LHCN-M2 (cell line): ENCODE results near the gene PLEKHO2. TPM values are rescaled to one million over a fixed set of nuclear protein-coding genes. Genes with fewer than 3 reads are reported as not detected.

ENCODE experiments used
- DNase-seq: peaks from one replicate; pipeline ENCODE4 v3.0.0-alpha.2; 2012; ENCODE audit warnings: low read depth
- total RNA-seq: library from RNA; depleted of rRNA; stranded (reverse); fragments of >200 nt; gene quantifications from 2 replicates; pipeline ENCODE4 v1.2.3, GENCODE V29; 2014

Gene PLEKHO2
- total RNA-seq, 1 experiment from 2014 or later: 33.8 TPM

DNA sequence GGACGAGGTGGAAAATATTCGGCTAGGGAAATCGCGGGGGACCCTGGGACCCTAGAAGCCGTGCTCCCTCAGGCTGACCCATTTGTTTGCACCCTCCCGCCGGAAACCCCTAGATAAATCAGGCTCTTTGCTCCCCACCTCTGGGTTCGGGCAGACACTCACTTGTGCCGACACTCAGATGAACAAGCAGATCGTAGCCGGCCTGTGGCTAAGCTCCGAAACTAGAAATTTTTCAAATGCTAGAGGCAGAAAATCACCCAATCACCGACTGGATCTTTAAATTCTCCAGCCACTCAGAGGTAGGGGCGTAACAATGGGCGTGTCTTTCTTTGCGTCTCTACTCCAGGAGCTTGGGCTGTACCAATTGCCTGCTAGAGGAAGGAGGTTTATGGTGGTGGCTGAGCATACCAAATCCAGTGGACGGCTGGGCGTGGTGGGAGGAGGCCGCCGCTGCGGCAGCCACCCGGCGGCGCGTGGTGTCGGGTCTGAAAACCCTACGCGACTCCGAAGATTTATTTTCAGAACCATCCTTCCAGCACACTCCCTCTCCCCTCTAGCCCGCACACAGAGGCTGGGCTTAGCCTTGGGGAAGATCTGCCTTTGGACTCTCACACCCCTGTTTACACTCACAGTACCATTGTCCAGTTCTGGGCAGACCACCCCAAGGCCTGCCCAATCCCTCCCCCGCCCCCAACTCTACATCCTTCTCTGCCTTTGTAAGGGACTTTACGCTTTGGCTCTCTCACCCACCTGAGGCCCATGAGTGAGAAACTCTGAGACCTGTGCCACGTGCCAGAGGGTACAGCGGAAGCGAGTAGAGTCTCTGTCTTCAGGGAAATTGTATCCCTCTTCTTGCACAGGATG lies 16.1 kb upstream of the PLEKHO2 start, which contains the start of gene PIF1:
Gene PIF1 (minus strand): TSS at position 217 of the 864 bp plus-strand sequence. CDS start 1,312 bp downstream, outside the sequence.
- peak; percentile 99 for DNase-seq

DNA sequence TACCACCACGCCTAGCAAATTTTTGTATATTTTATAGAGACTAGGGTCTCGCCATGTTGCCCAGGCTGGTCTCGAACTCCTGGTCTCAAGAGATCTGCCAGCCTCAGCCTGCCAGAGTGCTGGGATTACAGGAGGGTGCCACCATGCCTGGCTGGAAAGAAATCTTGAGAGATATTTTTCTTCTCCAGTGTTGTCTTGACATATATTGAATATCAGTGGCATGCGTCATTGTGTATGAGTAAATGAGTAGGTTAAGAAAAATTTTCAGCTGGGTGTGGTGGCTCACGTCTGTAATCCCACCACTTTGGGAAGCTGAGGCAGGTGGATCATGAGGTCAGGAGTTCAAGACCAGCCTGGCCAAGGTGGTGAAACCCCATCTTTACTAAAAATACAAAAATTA lies 12.7 kb upstream of the PLEKHO2 start:
- DNase-seq: no peak

GRCh38 chr15:64833690-64834089 lies 8.0 kb upstream of the PLEKHO2 start:
- DNase-seq: no peak

DNA sequence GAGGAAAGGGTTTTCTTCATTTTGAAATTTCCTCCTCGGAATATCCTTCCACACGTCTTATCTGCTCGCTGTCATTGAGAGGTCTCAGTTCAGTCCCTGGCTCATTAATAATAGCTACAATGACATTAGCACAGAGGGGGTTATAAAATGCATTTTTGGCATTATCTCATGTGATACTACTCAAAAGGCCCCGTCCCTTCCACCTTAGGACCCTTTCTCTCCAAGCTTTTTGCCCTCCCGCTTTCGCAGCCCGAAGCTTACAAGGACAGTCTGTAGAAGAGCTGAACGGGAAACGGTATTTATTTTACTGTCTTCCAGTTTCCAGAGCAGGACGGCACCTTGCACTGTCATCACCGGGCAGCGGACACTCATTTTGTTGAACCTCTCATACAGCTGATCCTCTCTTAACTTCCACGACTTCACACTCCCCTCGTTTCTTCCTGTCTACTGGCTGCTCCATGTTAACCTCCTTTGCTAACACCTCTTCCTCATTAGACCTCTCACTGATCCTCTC lies 5.6 kb upstream of the PLEKHO2 start:
- DNase-seq: no peak

- DNase-seq: no peak
Measured at GRCh38 chr15:64837502-64837901, 4.2 kb upstream of the PLEKHO2 start.

GRCh38 chr15:64841060-64841343 lies 713 bp upstream of the PLEKHO2 start:
- DNase-seq: no peak

GRCh38 chr15:64842096-64842939 lies 603 bp downstream of the PLEKHO2 start:
- peak; percentile 55 for DNase-seq

DNA sequence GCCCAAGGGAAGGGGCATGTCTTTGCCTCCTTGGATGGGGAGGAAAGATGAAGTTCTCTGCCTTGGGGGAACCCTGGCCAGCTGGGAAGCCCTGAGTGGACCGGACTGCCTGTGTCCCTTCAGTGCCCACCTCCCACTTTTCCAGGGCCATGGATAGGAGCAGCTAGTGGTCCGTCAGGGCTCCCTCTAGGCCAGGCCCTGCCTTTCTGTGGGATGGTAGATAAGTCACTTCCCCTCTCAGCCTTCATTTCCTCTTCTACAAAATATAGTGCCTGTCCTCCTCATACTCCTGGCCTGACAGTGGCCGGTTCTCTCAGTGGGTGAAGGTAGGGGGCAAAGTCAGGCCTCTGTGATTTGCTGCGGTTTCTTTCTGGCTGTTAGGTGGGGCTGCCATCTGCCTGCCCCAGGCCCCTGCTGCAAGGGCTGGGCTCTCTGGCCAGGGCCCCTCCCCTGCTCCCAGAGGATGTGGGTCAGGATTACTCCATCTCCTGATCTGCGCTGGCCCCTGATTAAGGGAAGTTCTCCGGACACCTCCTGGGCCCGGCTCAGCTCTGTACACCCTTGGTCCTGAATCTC lies 1.4 kb downstream of the PLEKHO2 start:
- peak; percentile 63 for DNase-seq

GRCh38 chr15:64843991-64844390 lies 2.3 kb downstream of the PLEKHO2 start:
- no peak for DNase-seq

GRCh38 chr15:64844576-64845145 lies 2.9 kb downstream of the PLEKHO2 start:
- DNase-seq: no peak

DNA sequence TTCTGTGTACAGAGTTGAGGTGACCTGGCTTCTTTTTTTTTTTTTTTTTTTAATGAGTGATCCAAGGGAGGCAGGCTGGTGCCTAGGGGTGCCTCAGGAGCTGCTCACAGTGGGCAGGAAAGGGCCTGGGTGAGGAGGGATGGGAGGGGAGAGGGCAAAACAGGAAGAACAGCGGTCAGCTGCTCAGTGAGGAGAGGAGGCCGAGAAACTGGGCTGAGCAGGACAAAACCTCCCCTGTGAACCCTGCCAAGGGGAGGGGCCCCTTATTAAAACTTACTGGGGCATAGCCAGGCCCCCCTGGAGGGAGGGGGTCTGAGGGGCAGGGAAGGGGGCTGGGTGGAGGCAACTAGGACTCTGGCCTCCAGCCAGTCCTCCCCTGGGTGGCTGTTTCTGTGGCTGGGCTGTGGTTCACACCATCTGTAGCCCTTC lies 3.5 kb downstream of the PLEKHO2 start:
- DNase-seq: peak; percentile 52

DNA sequence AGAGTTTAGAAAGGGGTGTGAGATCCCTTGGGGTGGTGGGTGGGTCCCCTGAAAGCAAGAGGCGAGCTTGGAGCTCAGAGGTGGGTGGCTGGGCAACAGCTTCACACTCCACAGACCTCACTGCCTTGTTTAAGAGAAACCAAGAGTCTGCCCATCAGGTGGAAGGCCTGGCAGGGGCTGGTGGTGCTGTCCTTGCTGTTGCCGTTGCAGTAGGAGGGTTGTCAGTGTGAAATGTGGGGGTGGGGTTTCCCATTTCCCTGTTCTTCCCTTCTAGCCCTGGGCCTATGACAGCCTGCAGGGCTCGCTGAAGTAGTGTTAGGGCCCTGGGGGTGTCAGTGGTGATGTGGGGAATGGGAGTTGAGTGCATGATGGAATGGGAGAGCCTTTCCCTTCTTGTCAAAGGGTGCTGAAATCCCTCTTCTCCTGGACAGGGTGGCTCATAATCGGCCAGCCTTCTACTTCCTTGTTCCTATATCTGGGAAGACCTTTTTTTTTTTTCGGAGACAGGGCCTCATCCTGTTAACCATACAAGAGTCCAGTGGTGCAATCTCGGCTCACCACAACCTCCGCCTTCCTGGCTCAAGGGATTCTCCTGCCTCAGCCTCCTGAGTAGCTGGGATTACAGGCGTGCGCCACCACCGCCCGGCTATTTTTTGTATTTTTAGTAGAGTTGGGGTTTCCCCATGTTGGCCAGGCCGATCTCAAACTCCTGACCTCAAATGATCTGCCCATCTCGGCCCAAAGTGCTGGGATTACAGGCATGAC lies 4.3 kb downstream of the PLEKHO2 start:
- no peak for DNase-seq

DNA sequence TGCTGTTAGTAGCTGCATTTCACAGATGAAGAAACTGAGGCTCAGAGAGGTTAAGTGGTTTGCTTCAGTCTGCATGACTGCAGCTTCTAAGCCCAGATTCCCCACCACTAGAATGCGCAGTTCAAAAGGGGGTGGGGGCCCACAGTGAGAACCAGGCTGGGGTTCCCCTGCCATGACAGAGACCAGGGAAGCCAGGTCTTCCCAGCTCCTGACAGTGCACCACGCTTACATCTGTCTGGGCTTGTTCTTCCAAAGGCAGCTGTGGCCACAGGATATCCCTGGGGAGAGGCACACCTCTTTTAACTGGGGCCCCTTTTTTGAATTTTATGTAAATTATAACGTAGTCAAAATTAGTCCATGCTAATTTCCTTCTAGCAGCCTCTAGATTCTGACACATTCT lies 5.3 kb downstream of the PLEKHO2 start:
- DNase-seq: no peak

- no peak for DNase-seq
Measured at GRCh38 chr15:64847448-64847847, 5.7 kb downstream of the PLEKHO2 start.

DNA sequence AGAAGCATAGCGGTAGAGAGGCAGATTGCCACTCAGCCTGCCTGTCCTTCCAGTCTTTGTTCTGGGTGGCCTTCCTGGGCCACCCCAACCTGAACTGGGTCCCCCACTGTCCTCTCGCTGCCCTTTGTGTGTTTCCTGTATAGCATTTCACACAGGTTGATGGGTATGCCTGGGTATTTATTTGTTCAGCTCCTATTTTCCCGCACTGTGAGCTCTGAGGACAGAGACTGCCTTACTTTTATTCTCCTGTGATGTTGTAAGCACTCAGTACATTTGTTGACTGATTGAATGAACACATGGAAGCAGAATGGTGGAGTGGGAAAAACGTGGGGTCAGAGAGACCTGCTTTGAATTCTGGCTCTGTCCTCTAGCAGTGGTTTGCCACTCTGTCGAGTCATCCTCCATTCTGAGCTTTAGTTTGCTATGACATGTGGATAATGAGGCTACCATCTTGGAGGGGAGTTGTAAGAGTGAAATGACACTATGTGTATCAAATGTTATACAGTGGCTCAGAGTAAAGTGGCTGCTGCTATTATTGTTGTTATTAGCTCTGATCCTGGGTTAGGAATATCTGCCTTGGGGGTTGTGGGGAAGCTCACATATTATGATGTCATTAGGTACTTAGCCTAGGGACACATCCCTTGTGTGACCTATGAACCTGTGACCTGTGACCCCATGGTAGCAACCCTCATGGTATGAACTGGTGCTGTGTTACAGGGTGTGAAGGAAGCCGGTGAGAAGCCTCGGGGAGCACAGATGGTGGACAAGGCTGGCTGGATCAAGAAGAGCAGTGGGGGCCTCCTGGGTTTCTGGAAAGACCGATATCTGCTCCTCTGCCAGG lies 6.4 kb downstream of the PLEKHO2 start:
- peak; percentile 47 for DNase-seq

GRCh38 chr15:64850778-64851502 lies 9.2 kb downstream of the PLEKHO2 start:
- no peak for DNase-seq

GRCh38 chr15:64851503-64851840 lies 9.8 kb downstream of the PLEKHO2 start:
- DNase-seq: peak; percentile 60

- no peak for DNase-seq
Measured at GRCh38 chr15:64854041-64854440, 12.3 kb downstream of the PLEKHO2 start.

DNA sequence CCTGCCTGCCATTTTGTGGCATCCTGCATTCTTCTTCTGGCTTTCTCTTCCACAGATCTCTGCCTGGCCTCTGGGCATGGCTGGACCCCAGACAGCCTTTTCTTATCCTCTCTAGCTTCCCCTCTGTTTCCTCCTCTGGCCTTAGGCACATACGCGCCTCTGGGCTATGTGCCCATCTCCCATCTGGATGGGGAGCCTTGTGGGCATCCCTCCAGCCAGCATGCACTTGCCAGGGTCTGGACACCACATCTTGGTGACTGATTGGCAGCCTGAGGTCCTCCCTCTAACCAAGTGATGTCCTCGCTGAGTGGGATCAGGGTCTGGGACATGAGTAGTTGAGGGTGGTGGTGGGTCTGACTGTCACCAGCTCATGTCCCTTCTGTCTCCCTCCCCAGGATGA lies 12.8 kb downstream of the PLEKHO2 start:
- DNase-seq: no peak
